Esophagus squamous epithelium (tissue), 4 donors: ENCODE results near the gene MTCH1.

ENCODE experiments used
- CTCF ChIP-seq, 6 experiments: fragments of 450-650 bp in 4 of 6; fragments of 200-600 bp in 2 of 6; sonication (generic) in 2 of 6; IDR thresholded peaks; one replicate each; pipeline ENCODE4 v1.5.1; 2016 to 2019; ENCODE audit warnings: antibody characterized with exemption in 6 of 6, mild to moderate bottlenecking in 4 of 6, moderate library complexity in 4 of 6
- POLR2A ChIP-seq, 4 donors: fragments of 450-650 bp; IDR thresholded peaks; one replicate each; pipeline ENCODE4 v1.6.1; 2017; ENCODE audit warnings: antibody characterized with exemption in 4 of 4, mild to moderate bottlenecking in 4 of 4, moderate library complexity in 3 of 4

DNA sequence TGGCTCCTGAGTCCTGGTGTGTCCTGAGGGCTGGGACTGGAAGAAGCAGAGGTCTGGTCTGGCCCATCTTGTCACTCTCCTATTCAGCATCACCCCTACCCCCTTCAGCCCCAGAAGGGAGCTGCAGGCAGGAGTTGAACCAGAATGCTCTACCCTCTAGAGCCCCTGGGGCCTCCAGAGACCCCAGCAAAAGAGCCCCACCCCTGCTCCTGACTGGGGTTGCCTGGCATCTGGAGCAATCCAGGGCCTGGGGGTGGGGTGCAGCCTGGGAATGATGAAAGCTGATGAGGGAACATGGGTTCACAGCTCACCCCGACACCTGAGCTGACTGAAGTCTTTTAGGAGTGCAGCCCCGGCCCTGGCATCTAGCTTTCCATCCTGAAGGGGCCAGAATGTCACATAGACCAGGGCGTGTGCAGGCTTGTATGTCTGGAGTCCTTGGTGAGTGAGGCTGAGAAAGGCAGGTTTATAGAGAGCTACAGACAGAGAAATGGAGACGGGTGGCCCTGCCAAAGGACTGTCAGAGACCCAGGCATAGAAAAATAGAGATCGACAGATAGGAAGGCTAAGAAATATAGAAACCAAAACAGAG, 31.7 kb upstream of the MTCH1 start:
- TF ChIP-seq CTCF (IDR thresholded peaks at IDR 0.05) (no peak), POLR2A (IDR thresholded peaks at IDR 0.05) (no peak)
